GM18951 (cell line): ENCODE measurements around the gene DCBLD2.
A peak's percentile ranks its signal among the peaks of the same experiment; 100 is the strongest.

Source experiments
- POLR2A ChIP-seq: IDR thresholded peaks from 4 replicates; pipeline ENCODE4 v1.6.1; 2011; ENCODE audit warnings: mild to moderate bottlenecking; ENCODE audit not compliant: insufficient read length, insufficient read depth; ENCODE audit errors: extremely low read depth
- in situ Hi-C: fragments of 300-500 bp; cut with MboI; formaldehyde crosslinking; loops from one replicate; pipeline ENCODE4 v1.12.0; 2022; ENCODE audit warnings: low sequenced_read_pairs, mixed read lengths, inconsistent platforms; ENCODE audit not compliant: unreplicated experiment

The DCBLD2 gene, protein sequence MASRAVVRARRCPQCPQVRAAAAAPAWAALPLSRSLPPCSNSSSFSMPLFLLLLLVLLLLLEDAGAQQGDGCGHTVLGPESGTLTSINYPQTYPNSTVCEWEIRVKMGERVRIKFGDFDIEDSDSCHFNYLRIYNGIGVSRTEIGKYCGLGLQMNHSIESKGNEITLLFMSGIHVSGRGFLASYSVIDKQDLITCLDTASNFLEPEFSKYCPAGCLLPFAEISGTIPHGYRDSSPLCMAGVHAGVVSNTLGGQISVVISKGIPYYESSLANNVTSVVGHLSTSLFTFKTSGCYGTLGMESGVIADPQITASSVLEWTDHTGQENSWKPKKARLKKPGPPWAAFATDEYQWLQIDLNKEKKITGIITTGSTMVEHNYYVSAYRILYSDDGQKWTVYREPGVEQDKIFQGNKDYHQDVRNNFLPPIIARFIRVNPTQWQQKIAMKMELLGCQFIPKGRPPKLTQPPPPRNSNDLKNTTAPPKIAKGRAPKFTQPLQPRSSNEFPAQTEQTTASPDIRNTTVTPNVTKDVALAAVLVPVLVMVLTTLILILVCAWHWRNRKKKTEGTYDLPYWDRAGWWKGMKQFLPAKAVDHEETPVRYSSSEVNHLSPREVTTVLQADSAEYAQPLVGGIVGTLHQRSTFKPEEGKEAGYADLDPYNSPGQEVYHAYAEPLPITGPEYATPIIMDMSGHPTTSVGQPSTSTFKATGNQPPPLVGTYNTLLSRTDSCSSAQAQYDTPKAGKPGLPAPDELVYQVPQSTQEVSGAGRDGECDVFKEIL

DNA sequence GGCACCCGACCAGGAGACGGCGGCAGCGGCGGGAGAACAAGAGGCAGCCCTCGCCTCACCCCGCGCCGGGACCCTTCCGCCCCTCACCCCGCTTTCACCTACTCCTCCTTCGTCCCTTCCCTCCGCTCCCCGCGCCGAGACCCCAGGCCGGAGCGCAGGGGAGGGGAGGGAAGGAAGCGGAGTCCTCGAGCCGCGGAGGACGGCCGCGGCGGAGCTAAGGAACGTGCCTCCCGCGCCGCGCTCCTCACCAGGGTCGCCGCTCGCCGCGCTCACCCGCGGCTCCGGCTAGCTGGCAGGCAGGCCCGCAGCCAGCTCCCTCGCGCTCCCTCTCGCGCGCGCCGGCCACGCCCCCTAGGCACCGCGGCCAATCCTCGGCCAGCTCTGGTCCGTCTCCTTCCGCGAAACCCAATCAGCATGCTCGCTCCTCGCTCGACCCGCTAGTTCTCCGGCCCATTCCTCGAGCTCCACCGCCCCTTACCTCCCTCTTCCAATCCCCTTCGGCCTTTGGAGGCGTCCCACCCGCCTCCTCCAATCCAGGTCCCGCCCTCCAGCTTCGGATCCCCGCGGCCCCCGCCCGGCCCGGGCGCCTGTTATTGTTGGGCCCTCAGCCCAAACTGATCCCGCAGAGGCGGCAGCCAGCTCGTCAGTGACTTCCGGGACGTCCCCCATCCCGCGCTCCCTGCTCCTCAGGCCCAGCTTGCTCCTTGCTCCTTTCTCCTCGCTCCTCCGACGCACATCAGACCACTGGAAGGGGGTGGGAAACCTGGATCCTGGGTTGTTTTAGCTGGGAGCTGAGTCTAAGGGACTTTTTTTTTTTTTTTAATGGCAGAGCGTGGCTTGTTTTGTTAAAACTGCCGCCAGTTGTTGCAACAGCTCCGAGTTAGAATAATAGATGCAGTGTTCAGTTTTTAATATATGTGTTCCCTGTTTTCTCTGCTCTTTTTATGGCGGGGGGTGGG is at the start of gene DCBLD2:
TSS of gene DCBLD2 (minus strand) at position 304 of the 959 bp plus-strand sequence. CDS start 369 bp downstream, outside the sequence.
- peak; percentile 83 for TF ChIP-seq POLR2A
- in situ Hi-C loops = no loop called here

DNA sequence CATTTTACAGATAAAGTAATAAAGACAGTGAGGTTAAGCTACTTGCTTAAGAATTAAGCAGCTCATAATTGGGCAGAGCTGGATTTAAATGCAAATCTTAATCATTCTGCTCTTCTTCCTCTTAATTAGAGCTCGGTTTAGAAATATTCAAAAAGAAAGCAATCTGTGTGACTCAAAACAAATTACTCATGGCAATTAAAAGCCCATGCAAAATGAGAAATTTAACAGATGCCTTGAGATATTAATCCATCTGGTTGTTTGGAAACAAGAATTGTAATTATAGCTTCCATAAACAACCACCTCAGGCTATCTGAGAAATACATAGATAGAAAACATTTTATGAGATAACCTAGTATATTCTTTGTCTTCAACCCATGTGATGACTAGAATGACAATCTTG is 44.2 kb upstream of the DCBLD2 start:
- in situ Hi-C loops = no loop called here
- TF ChIP-seq POLR2A = no peak

DNA sequence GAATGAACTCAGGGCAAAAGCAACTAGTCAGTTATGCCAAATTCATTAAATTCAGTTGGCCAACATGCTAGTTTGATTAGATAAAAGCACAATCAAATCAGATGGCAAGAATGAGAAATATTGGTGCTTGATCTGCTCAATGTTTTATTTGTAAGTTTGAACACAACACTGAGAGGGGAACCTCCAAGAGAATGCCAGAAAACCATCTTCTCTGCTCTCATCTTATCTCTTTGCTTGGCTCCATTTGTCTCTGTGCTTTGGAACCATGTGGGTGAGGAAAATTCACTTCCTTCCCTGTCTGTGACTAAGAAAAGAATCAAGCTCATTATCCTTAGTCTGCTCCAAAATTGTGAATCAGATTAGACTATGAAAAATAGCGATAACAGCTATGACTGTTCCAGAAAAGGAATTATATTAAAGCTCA is 43.6 kb upstream of the DCBLD2 start:
- no peak for TF ChIP-seq POLR2A

DNA sequence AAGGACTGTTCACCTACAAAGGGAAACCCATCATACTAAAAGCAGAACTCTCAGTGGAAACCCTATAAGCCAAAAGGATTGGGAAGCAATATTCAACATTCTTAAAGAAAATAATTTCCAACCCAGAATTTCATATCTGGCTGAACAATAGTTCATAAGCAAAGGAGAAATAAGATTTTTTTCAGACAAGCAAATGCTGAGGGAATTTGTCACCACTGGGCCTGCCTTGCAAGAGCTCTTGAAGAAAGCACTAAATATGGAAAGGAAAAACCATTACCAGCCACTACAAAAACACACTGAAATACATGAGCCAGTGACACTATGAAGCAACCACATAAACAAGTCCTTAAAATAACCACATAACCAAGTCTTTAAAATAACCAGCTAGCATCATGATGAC is 28.9 kb upstream of the DCBLD2 start:
- in situ Hi-C loops = no loop called here

More for the DNA sequence above, 43.6 kb upstream of the DCBLD2 start:
- in situ Hi-C loops = no loop called here

DNA sequence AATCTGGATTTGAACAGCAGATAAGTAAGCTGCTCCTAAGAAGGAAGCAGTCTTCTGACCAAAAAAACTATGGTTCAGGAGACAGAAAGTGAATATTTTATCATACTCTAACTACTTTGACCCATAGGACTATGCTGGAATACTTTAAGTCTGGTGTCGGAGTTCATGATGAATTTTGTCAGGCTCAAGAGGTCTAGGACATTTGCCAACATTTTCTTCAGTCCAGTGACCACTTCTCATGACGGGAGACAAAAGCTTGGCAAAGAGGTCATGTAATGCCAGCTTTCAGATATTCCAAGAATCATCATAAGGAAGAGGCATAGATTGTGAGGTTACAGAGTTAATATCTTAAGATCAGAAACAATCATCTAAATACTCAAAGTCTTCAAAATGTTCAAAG is 20.5 kb upstream of the DCBLD2 start:
- no peak for TF ChIP-seq POLR2A

More for the DNA sequence above, 28.9 kb upstream of the DCBLD2 start:
- TF ChIP-seq POLR2A = no peak

DNA sequence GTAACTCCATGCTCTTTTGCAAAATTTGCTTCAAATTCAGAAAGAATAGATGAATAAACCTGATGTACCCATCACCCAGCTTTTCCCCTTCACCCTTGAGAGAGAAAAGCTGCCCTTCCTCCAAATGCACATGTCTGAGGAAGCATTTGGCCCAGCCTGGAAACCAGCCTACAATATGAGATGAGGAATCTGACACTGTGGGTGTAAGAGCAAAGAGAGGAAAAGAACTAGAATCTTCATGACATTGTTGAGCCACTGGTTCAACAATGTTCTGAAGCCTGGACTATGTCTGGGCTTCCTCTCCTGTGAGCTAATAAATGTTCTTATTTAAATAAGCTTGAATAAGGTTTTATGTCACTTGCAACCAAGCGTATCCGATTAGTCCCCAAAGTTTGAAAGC is 18.7 kb upstream of the DCBLD2 start:
- no peak for TF ChIP-seq POLR2A
- in situ Hi-C loops = no loop called here

More for the DNA sequence above, 20.5 kb upstream of the DCBLD2 start:
- in situ Hi-C loops = no loop called here

DNA sequence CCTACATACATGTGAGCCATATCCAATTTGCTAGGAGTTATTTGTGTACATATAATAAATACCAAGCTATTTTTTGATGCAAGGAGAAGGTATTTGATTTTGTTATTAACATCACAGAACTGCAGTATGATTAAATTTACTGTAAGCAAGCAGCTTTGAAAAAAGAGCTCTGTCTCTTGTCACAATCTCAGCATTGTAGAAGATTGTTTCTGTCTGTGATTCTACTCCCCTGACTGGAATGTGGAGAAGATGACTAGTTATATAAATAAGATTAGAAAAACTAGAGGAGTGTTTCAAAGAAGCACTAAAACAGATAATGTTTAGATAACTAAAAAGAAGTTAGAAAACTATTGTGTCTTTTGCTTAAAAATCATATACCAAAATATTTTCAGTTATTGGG is 17.1 kb upstream of the DCBLD2 start:
- TF ChIP-seq POLR2A = no peak
- in situ Hi-C loops = no loop called here

DNA sequence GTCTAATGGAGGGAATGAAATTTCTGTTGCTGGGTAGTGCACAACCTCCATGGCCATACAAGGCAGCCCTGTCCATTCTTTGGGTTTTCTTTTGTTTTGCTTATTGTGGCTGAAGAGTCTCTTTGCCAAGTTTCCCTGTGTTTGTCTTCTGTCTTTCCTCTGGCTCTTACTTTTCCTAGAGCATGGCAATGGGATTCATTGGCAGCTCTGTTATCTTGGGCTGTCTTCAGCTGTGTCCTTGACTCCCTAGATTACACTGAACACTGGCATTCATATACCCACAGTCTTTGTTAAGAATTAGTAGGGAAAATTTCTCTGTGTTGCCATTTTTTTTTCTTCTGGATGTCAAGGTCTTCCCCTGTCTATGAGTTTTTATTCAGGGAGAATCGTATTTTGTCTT is 16.1 kb upstream of the DCBLD2 start:
- in situ Hi-C loops = no loop called here
- no peak for TF ChIP-seq POLR2A

DNA sequence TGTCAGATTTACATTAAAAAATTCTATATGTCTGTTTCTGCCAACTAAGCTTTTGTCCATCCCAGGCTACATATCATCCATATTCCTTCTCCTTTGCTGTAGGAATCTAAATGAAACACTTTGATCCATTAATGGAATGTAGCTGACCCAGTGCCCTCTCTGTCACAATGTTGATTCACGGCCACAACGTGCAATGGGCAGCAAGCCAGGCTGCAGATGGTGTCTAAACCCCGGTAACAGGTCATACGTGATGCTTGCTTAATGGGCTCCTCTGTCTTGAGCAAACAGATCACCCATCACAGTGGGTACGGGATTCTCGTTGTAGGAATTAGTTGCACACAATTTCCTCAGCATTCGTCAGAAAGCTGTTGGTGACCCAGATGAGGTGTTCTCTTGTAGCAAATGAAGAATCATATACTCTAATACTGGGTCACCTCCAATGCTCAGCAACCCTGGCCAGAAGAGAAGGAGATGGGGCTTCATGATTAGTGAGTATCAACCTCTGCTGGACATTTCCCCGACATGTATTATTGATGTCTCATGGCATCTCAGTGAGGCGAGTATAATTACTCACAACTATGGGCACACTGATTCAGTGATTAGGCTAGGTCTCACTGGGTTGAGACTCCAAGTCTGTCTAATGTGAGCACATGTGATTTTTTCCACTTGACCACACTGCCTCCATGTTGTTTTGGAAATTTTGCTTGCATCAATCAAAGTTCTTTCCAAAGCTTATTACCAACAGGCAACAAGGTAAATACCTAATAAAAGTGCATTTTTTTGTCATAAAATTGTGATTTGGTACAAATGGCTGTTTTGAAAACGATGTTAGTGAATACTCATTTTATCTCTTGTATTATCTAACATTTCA is 12.9 kb upstream of the DCBLD2 start:
- in situ Hi-C loops = no loop called here
- TF ChIP-seq POLR2A = no peak

DNA sequence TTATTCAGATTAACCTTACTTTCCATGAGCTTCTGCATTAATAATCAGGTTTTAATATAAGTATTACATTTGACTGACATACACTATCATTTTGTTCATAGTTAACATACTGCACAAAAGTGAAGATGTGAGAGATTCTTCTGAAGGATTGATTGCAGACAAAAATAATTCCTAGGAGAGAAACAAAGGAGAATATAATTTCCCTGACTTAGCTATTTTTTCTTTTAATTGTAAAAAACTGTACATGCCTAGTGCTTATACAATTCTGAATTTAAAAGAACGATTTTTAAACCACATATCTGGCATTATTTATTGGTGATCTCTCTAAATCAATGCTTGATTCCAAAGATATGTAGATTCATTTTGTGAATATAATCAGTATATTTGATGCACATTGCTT is 11.0 kb upstream of the DCBLD2 start:
- in situ Hi-C loops = no loop called here
- no peak for TF ChIP-seq POLR2A

DNA sequence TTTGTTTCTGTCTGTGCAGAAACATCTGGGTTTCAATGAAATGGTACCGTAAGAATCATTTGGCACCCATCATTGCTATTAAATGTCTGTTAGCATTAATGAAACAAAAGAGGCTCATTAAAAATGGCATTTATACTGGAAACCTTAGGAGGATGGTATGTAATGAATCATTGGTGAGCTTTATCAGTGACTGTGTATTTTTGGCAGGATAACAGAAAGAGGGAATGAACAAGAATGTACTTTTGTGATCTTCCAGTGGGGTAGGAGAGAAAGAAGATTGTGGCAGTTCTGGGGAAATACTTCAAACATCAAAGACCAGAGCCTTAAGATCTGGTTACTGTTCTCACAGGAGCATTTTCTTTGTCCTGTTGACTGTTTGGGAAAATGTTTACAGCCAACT is 4.7 kb upstream of the DCBLD2 start:
- in situ Hi-C loops = no loop called here
- TF ChIP-seq POLR2A = no peak
